Measurements from ENCODE around the gene DUS1L.

The DUS1L gene

GRCh38 chr17:82092094-82092586, 26.5 kb upstream of the DUS1L start:
- H3K9me3 ChIP-seq (ENCODE audit: control insufficient read depth, low read length) = no peaks in the 10 kb centered on the region
- H3K4me1 ChIP-seq (ENCODE audit: control insufficient read depth, insufficient read depth, low read length) = peaks cover 7% of the 10 kb centered on the region
- peaks cover 93% of the 10 kb centered on the region for H3K36me3 ChIP-seq (ENCODE audit: control insufficient read depth, insufficient read depth, low read length, severe bottlenecking)
- H3K9ac ChIP-seq (ENCODE audit: low read length) = peak overlapping the region; percentile 63
- DNase-seq (ENCODE audit: low read depth) = no peak
- no peaks in the 10 kb centered on the region for H3K27me3 ChIP-seq (replicated peaks; ENCODE audit: control insufficient read depth, insufficient read depth, low read length)
- peak overlapping the region; percentile 56 for H3K4me3 ChIP-seq (ENCODE audit: low read length)

GRCh38 chr17:82091264-82092066, 25.9 kb upstream of the DUS1L start:
- Histone ChIP-seq H3K27me3 (replicated peaks; ENCODE audit: control insufficient read depth, insufficient read depth, low read length) (no peaks in the 10 kb centered on the region), H3K9ac (ENCODE audit: low read length) (peak overlapping the region; percentile 63), H3K9me3 (ENCODE audit: control insufficient read depth, low read length) (no peaks in the 10 kb centered on the region), H3K4me3 (ENCODE audit: low read length) (peak overlapping the region; percentile 56), H3K36me3 (ENCODE audit: control insufficient read depth, insufficient read depth, low read length, severe bottlenecking) (peaks cover 93% of the 10 kb centered on the region), H3K4me1 (ENCODE audit: control insufficient read depth, insufficient read depth, low read length) (peaks cover 7% of the 10 kb centered on the region)
- no peak for DNase-seq (ENCODE audit: low read depth)

DNA sequence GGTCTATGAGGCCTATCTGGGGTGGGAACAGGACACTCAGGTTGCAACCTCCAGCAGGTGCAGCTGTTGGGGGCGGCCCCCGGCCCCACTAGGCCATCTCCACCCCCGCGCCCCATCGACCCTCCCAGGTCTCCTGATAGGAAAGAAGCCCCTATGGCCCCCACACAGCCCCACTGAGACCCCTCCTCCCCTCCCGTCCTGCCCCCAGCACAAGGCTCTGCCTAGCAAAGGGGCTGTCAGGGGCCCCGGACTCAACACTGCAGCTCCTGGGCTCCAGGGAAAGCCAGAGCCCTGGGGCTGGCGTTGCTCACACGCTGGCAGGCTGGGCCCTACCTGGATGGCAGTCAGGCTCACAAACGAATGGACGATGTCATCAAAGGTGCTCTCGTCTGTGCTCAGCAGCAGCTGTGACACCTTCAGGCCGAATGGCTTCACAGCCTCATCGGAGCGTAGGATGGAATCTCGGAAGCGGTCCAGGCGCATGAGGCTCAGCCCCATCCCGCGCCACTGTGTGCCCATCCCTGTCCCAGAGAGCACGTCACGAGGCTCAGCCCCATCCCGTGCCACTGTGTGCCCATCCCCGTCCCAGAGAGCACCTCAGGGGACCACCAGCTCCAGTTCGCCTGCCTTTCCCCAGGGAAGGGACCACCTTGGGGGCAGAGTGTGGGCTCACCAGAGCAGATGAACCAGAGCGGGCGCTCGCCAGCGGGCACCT, 25.1 kb upstream of the DUS1L start:
- Histone ChIP-seq H3K27me3 (replicated peaks; ENCODE audit: control insufficient read depth, insufficient read depth, low read length) (no peaks in the 10 kb centered on the region), H3K4me3 (ENCODE audit: low read length) (no peak overlapping the region), H3K36me3 (ENCODE audit: control insufficient read depth, insufficient read depth, low read length, severe bottlenecking) (peaks cover 93% of the 10 kb centered on the region), H3K4me1 (ENCODE audit: control insufficient read depth, insufficient read depth, low read length) (peaks cover 4% of the 10 kb centered on the region), H3K9me3 (ENCODE audit: control insufficient read depth, low read length) (no peaks in the 10 kb centered on the region), H3K9ac (ENCODE audit: low read length) (peak overlapping the region; percentile 34)
- no peak for DNase-seq (ENCODE audit: low read depth)

DNA sequence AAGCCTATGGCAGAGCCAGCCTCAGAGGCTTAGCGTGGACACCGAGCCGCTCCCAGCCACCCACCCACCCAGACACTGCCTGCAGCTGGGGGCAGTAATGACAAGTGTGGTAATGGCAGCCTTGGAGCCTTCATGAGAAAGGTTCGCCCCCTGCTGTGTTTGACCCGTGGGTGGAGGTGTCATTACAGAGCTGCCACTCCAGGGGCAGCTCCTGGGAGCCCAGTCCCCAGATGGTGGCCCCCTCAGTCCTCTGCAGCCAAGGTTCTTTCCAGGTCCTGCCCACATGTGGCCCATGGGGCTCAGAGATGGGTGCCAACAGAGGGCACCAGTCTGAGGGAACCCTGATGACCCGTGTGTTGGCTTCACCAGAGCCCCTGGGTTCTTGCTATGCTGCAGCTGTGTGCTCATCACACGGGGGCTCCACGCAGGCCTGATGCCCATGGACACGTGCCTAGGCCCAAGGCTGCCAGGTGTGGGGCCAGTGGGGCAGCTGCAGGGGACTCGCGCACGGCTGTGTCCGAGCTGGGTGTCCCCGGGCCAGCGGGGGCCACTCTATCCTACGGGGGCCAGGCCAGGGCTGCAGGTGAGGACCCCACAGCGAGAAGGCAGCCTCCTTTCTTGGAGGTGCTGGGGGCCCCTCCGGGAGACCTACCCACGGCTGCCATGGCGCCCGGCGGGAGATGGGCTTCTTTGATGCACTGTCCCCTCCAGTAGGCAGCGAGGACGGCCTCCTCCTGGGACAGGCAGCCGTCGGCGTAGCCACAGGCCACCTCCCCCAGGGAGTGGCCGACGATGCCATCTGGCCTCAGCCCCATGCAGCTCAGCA, 24.3 kb upstream of the DUS1L start:
- Histone ChIP-seq H3K4me3 (ENCODE audit: low read length) (peak overlapping the region; percentile 20), H3K9me3 (ENCODE audit: control insufficient read depth, low read length) (no peaks in the 10 kb centered on the region), H3K9ac (ENCODE audit: low read length) (peak overlapping the region; percentile 45), H3K36me3 (ENCODE audit: control insufficient read depth, insufficient read depth, low read length, severe bottlenecking) (peaks cover 93% of the 10 kb centered on the region), H3K4me1 (ENCODE audit: control insufficient read depth, insufficient read depth, low read length) (no peaks in the 10 kb centered on the region), H3K27me3 (replicated peaks; ENCODE audit: control insufficient read depth, insufficient read depth, low read length) (no peaks in the 10 kb centered on the region)
- DNase-seq (ENCODE audit: low read depth) = no peak

DNA sequence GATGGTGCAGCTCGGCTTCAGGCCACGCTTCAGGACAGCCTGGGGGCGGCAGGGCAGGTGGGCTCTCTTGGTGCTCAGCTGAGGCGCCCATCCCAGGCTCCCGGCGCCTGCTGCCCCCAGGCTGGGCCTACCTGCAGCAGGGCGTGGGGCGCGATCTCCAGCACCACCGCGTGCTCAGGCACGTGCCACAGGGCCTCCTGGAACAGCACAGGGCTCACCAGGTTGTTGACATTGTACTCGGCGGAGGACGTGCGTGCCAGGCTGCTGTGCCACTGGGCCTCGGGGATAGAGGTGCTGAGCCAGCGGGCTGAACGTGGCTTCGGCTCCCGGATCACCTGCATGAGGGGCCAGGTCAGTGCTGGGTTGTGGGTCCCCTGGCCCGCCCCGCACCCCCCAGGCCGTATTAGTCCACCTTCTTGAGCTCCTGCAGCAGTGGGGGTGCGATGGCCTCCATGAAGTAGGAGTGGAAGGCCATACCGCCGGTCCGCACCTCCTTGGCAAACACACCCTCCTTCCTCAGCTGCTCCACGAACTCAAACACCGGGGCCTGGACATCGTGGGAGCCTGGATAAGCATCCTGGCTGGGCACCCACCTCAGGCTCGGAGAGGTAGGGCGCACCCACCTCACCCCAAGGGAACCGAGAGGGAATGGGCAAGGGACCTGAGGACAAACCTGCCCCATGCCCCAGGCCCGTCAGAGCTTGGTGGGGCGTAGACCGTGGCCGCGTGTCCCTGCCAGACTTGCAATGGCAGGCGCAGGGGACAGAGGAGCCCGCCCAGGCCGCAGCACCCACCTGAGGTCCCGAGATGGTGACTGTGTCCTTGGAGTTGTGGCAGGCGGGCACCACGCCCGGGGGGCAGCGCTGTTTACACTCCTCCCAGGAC, 23.5 kb upstream of the DUS1L start:
- H3K9me3 ChIP-seq (ENCODE audit: control insufficient read depth, low read length) = no peaks in the 10 kb centered on the region
- H3K36me3 ChIP-seq (ENCODE audit: control insufficient read depth, insufficient read depth, low read length, severe bottlenecking) = peaks cover 97% of the 10 kb centered on the region
- H3K9ac ChIP-seq (ENCODE audit: low read length) = peak overlapping the region; percentile 45
- no peaks in the 10 kb centered on the region for H3K27me3 ChIP-seq (replicated peaks; ENCODE audit: control insufficient read depth, insufficient read depth, low read length)
- DNase-seq (ENCODE audit: low read depth) = no peak
- H3K4me3 ChIP-seq (ENCODE audit: low read length) = no peak overlapping the region
- no peaks in the 10 kb centered on the region for H3K4me1 ChIP-seq (ENCODE audit: control insufficient read depth, insufficient read depth, low read length)

GRCh38 chr17:82087961-82088837, 22.6 kb upstream of the DUS1L start:
- Histone ChIP-seq H3K4me1 (ENCODE audit: control insufficient read depth, insufficient read depth, low read length) (no peaks in the 10 kb centered on the region), H3K9ac (ENCODE audit: low read length) (peak overlapping the region; percentile 6), H3K27me3 (replicated peaks; ENCODE audit: control insufficient read depth, insufficient read depth, low read length) (no peaks in the 10 kb centered on the region), H3K9me3 (ENCODE audit: control insufficient read depth, low read length) (no peaks in the 10 kb centered on the region), H3K4me3 (ENCODE audit: low read length) (no peak overlapping the region), H3K36me3 (ENCODE audit: control insufficient read depth, insufficient read depth, low read length, severe bottlenecking) (peaks cover 98% of the 10 kb centered on the region)
- DNase-seq (ENCODE audit: low read depth) = no peak

GRCh38 chr17:82086941-82087906, 21.6 kb upstream of the DUS1L start:
- no peak for DNase-seq (ENCODE audit: low read depth)
- H3K4me1 ChIP-seq (ENCODE audit: control insufficient read depth, insufficient read depth, low read length) = no peaks in the 10 kb centered on the region
- H3K4me3 ChIP-seq (ENCODE audit: low read length) = no peak overlapping the region
- H3K36me3 ChIP-seq (ENCODE audit: control insufficient read depth, insufficient read depth, low read length, severe bottlenecking) = peaks cover 100% of the 10 kb centered on the region
- H3K9ac ChIP-seq (ENCODE audit: low read length) = no peak overlapping the region
- H3K9me3 ChIP-seq (ENCODE audit: control insufficient read depth, low read length) = no peaks in the 10 kb centered on the region
- no peaks in the 10 kb centered on the region for H3K27me3 ChIP-seq (replicated peaks; ENCODE audit: control insufficient read depth, insufficient read depth, low read length)

- H3K36me3 ChIP-seq (ENCODE audit: control insufficient read depth, insufficient read depth, low read length, severe bottlenecking) = peaks cover 99% of the 10 kb centered on the region
- no peaks in the 10 kb centered on the region for H3K4me1 ChIP-seq (ENCODE audit: control insufficient read depth, insufficient read depth, low read length)
- no peaks in the 10 kb centered on the region for H3K9me3 ChIP-seq (ENCODE audit: control insufficient read depth, low read length)
- H3K4me3 ChIP-seq (ENCODE audit: low read length) = no peak overlapping the region
- no peak for DNase-seq (ENCODE audit: low read depth)
- H3K27me3 ChIP-seq (replicated peaks; ENCODE audit: control insufficient read depth, insufficient read depth, low read length) = no peaks in the 10 kb centered on the region
- H3K9ac ChIP-seq (ENCODE audit: low read length) = no peak overlapping the region
Measured at GRCh38 chr17:82085931-82086764, 20.5 kb upstream of the DUS1L start.

All from adipocyte (in vitro differentiated cells).